ENCODE data around the gene ZDHHC8.
A peak's percentile ranks its signal among the peaks of the same experiment; 100 is the strongest.

Gene ZDHHC8

GRCh38 chr22:20096574-20097420 is 34.8 kb upstream of the ZDHHC8 start:
- DNase-seq: no peak

- no peak for DNase-seq
These were observed 32.4 kb upstream of the ZDHHC8 start for GRCh38 chr22:20099099-20099711.

- no peak for DNase-seq
These were observed 30.0 kb upstream of the ZDHHC8 start for GRCh38 chr22:20101638-20102037.

GRCh38 chr22:20102203-20102780 is 29.3 kb upstream of the ZDHHC8 start:
- no peak for DNase-seq

GRCh38 chr22:20105456-20106204 is 26.0 kb upstream of the ZDHHC8 start:
- DNase-seq: no peak

GRCh38 chr22:20106205-20106848 is 25.3 kb upstream of the ZDHHC8 start:
- DNase-seq: no peak

- DNase-seq: no peak
These were observed 24.8 kb upstream of the ZDHHC8 start for GRCh38 chr22:20106849-20107237.

- DNase-seq: no peak
These were observed 24.1 kb upstream of the ZDHHC8 start for GRCh38 chr22:20107471-20107901.

GRCh38 chr22:20107951-20108756 is 23.4 kb upstream of the ZDHHC8 start:
- no peak for DNase-seq

GRCh38 chr22:20108757-20109230 is 22.8 kb upstream of the ZDHHC8 start:
- DNase-seq: no peak

- DNase-seq: no peak
These were observed 21.9 kb upstream of the ZDHHC8 start for GRCh38 chr22:20109411-20110358.

- no peak for DNase-seq
These were observed 21.1 kb upstream of the ZDHHC8 start for GRCh38 chr22:20110359-20110985.

- peak; percentile 26 for DNase-seq
These were observed 20.4 kb upstream of the ZDHHC8 start for GRCh38 chr22:20111045-20111688.

- no peak for DNase-seq
These were observed 19.6 kb upstream of the ZDHHC8 start for GRCh38 chr22:20111689-20112622.

GRCh38 chr22:20112623-20113511 is 18.7 kb upstream of the ZDHHC8 start:
- no peak for DNase-seq

GRCh38 chr22:20113551-20114310 is 17.9 kb upstream of the ZDHHC8 start:
- DNase-seq: no peak
